HG02763 (cell line): ENCODE results near the gene WWTR1.
A peak's percentile ranks its signal among the peaks of the same experiment; 100 is the strongest.

Experiments used
- ATAC-seq: cut with Tn5 transposase; IDR thresholded peaks from one replicate; pipeline ENCODE4 v1.9.1; 2021; ENCODE audit warnings: mild to moderate bottlenecking, moderate library complexity; ENCODE audit not compliant: unreplicated experiment

The WWTR1 gene

GRCh38 chr3:149625795-149626194 lies 32.0 kb downstream of the WWTR1 start:
- ATAC-seq = no peak

- no peak for ATAC-seq
These were observed 34.0 kb downstream of the WWTR1 start for GRCh38 chr3:149623824-149624223.

- peak; percentile 75 for ATAC-seq
These were observed 36.4 kb downstream of the WWTR1 start for GRCh38 chr3:149621218-149622005.

- ATAC-seq = no peak
These were observed 37.4 kb downstream of the WWTR1 start for GRCh38 chr3:149620291-149621020.

GRCh38 chr3:149619136-149619535 lies 38.7 kb downstream of the WWTR1 start:
- ATAC-seq = no peak

GRCh38 chr3:149618151-149619123 lies 39.4 kb downstream of the WWTR1 start:
- no peak for ATAC-seq

GRCh38 chr3:149615731-149616221 lies 42.0 kb downstream of the WWTR1 start:
- ATAC-seq = no peak

- ATAC-seq = no peak
These were observed 43.8 kb downstream of the WWTR1 start for GRCh38 chr3:149613988-149614387.

GRCh38 chr3:149612456-149612855 lies 45.4 kb downstream of the WWTR1 start:
- ATAC-seq = no peak

- ATAC-seq = no peak
These were observed 46.7 kb downstream of the WWTR1 start for GRCh38 chr3:149611149-149611548.

GRCh38 chr3:149610351-149611105 lies 47.3 kb downstream of the WWTR1 start:
- ATAC-seq = no peak

- ATAC-seq = peak; percentile 94
These were observed 48.2 kb downstream of the WWTR1 start for GRCh38 chr3:149609595-149609994.

- no peak for ATAC-seq
These were observed 48.8 kb downstream of the WWTR1 start for GRCh38 chr3:149608987-149609386.

- no peak for ATAC-seq
These were observed 51.9 kb downstream of the WWTR1 start for GRCh38 chr3:149605902-149606301.

- ATAC-seq = no peak
These were observed 53.5 kb downstream of the WWTR1 start for GRCh38 chr3:149604125-149604875.

GRCh38 chr3:149603126-149604074 lies 54.4 kb downstream of the WWTR1 start:
- no peak for ATAC-seq

GRCh38 chr3:149600634-149601033 lies 57.2 kb downstream of the WWTR1 start:
- ATAC-seq = no peak

GRCh38 chr3:149599236-149599635 lies 58.6 kb downstream of the WWTR1 start:
- no peak for ATAC-seq
